Right atrium auricular region (tissue), 2 donors: ENCODE results near the gene NEURL3. TPM values are rescaled to one million over a fixed set of nuclear protein-coding genes. Genes with fewer than 3 reads are reported as not detected.
"Not testable (repeated sequence)": the region's sequence is repeated elsewhere in the genome, so short reads cannot be mapped to it uniquely, and the experiment has no call there.

Source experiments
- DNase-seq: peaks from one replicate; pipeline ENCODE4 v3.0.0-alpha.2; 2019; ENCODE audit warnings: low spot score
- H3K27ac ChIP-seq, 2 donors: fragments of 200-600 bp; sonication (generic); 1 replicate in 1 of 2; 2 replicates in 1 of 2; pipeline ENCODE4 v1.5.1; 2016 to 2019
- H3K27me3 ChIP-seq, 2 donors: fragments of 200-600 bp; sonication (generic); one replicate each; pipeline versions ENCODE4 v1.5.1 to v1.6.0; 2017 to 2019
- H3K36me3 ChIP-seq: fragments of 200-600 bp; sonication (generic); one replicate; pipeline ENCODE4 v1.5.1; 2016
- H3K4me1 ChIP-seq, 2 donors: fragments of 200-600 bp; sonication (generic); one replicate each; pipeline versions ENCODE4 v1.5.1 to v1.6.0; 2017 to 2019
- H3K4me3 ChIP-seq, 2 donors: fragments of 200-600 bp; sonication (generic); 1 replicate in 1 of 2; 2 replicates in 1 of 2; pipeline ENCODE4 v1.5.1; 2017 to 2019; ENCODE audit warnings: mild to moderate bottlenecking in 1 of 2, moderate library complexity in 1 of 2
- H3K9me3 ChIP-seq, 2 donors: fragments of 200-600 bp; sonication (generic); one replicate each; pipeline ENCODE4 v1.5.1; 2019
- total RNA-seq, 2 donors: library from RNA; depleted of rRNA; stranded (reverse); fragments of >200 nt; gene quantifications; one replicate each; pipeline ENCODE4 v1.1.0, GENCODE V29; 2016
- TF ChIP-seq, protein P1 (sequence below), 2 donors: fragments of 200-600 bp; sonication (generic); IDR thresholded peaks; one replicate each; pipeline ENCODE4 v1.5.1; 2019; ENCODE audit warnings: antibody characterized with exemption in 2 of 2

Gene NEURL3
- total RNA-seq, 2 donors from 2014 or later: not detected

GRCh38 chr2:96468904-96469303 is 36.3 kb downstream of the NEURL3 start:
- Histone ChIP-seq H3K36me3 (no peaks in the 10 kb centered on the region), H3K4me1 (peaks cover 0 to 7% of the 10 kb centered on the region in 2 donors), H3K27me3 (no peaks in the 10 kb centered on the region), H3K27ac (no peak overlapping the region), H3K9me3 (no peaks in the 10 kb centered on the region), H3K4me3 (no peak overlapping the region)
- TF ChIP-seq, protein P1, sequence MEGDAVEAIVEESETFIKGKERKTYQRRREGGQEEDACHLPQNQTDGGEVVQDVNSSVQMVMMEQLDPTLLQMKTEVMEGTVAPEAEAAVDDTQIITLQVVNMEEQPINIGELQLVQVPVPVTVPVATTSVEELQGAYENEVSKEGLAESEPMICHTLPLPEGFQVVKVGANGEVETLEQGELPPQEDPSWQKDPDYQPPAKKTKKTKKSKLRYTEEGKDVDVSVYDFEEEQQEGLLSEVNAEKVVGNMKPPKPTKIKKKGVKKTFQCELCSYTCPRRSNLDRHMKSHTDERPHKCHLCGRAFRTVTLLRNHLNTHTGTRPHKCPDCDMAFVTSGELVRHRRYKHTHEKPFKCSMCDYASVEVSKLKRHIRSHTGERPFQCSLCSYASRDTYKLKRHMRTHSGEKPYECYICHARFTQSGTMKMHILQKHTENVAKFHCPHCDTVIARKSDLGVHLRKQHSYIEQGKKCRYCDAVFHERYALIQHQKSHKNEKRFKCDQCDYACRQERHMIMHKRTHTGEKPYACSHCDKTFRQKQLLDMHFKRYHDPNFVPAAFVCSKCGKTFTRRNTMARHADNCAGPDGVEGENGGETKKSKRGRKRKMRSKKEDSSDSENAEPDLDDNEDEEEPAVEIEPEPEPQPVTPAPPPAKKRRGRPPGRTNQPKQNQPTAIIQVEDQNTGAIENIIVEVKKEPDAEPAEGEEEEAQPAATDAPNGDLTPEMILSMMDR (IDR thresholded peaks at IDR 0.05): no peak
- no peak for DNase-seq

DNA sequence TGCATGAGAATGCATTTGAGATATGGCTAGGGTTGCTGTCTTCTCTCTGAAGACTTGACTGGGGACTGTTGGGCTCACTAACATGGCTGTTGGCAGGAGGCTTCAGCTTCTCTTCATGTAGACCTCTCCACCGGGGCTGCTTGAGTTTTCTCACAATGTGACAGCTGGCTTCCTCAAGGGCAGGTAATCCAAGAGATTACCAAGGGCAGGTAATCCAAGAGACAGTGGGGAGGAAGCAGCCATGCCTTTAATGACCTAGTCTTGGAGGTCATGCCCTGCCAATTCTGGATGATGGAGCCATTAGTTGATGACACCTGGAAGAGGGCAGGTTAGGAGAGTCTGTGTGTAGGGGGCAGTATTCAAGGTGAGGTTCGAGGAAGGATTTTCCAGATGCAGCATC is 40.5 kb downstream of the NEURL3 start:
- no peaks in the 10 kb centered on the region for H3K27me3 ChIP-seq
- H3K27ac ChIP-seq: no peak overlapping the region
- DNase-seq: no peak
- TF ChIP-seq, protein P1 (IDR thresholded peaks at IDR 0.05): no peak
- H3K9me3 ChIP-seq: peaks cover 0 to 4% of the 10 kb centered on the region in 2 donors
- H3K36me3 ChIP-seq: no peaks in the 10 kb centered on the region
- no peak overlapping the region for H3K4me3 ChIP-seq
- H3K4me1 ChIP-seq: no peaks in the 10 kb centered on the region

DNA sequence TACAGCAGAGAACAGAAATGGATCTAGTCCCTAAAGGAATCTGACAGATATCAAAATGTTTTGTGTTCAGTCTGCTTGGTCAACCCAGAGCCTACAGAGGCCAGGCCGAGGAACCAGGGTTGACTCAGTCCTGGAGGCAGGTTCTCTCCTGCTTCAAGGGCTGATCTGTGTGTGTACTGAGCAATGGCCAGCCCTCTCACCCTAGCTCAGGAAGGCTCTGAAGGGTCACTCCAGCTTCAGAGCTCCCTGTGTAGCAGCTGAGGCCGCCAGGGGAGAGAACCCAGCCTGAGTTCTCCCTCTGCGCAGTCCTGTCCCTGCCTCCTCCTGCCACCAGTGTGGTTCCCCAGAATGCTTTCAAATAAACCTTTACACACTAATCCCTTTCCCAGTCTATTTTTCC is 41.1 kb downstream of the NEURL3 start:
- no peaks in the 10 kb centered on the region for H3K27me3 ChIP-seq
- TF ChIP-seq, protein P1 (IDR thresholded peaks at IDR 0.05): no peak
- H3K4me3 ChIP-seq: no peak overlapping the region
- no peak for DNase-seq
- no peaks in the 10 kb centered on the region for H3K36me3 ChIP-seq
- no peak overlapping the region for H3K27ac ChIP-seq
- peaks cover 0 to 8% of the 10 kb centered on the region in 2 donors for H3K9me3 ChIP-seq
- no peaks in the 10 kb centered on the region for H3K4me1 ChIP-seq

DNA sequence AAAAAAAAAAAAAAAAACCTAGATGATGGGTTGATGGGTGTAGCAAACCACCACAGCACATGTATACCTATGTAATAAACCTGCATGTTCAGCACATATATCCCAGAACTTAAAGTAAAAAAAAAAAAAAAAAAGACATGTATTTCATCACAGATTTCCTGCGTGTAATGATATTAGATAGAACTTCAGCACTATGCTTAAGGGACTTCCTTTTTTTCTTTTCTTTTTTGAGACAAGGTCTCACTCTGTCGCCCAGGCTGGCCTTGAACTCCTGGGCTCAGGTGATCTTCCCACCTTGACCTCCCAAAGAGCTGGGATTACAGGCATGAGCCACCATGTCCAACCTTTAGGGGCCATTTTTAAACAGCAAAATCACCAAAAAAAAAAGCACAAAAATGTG is 42.0 kb downstream of the NEURL3 start:
- no peaks in the 10 kb centered on the region for H3K36me3 ChIP-seq
- no peak overlapping the region for H3K27ac ChIP-seq
- no peak for DNase-seq
- no peaks in the 10 kb centered on the region for H3K27me3 ChIP-seq
- no peak overlapping the region for H3K4me3 ChIP-seq
- TF ChIP-seq, protein P1 (IDR thresholded peaks at IDR 0.05): no peak
- no peaks in the 10 kb centered on the region for H3K4me1 ChIP-seq
- H3K9me3 ChIP-seq: peaks cover 0 to 8% of the 10 kb centered on the region in 2 donors

GRCh38 chr2:96461616-96462015 is 43.5 kb downstream of the NEURL3 start:
- H3K27me3 ChIP-seq, H3K4me3 ChIP-seq, H3K4me1 ChIP-seq, H3K9me3 ChIP-seq, H3K36me3 ChIP-seq, H3K27ac ChIP-seq, DNase-seq: not testable (repeated sequence)

DNA sequence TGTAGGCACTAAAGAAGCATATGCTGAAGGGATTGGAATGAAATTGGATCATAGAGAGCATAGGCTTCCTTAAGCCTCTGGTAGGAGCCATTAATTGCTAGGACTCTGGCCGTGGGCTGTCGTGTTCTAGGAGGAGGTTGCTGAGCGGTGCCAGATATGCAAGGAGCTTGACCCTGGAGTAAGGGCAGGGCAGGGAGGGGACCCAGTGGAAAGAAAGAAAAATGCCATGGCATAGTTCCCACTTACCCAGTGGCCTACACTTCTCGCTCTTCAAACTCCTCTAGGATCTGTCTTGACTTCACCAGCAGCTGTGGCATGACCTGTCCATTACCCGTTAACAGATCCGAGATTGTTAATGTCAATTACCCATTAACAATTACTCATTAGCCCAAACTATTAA is 53.1 kb downstream of the NEURL3 start:
- TF ChIP-seq, protein P1 (IDR thresholded peaks at IDR 0.05): no peak
- no peaks in the 10 kb centered on the region for H3K9me3 ChIP-seq
- H3K4me1 ChIP-seq: no peaks in the 10 kb centered on the region
- no peaks in the 10 kb centered on the region for H3K27me3 ChIP-seq
- H3K27ac ChIP-seq: no peak overlapping the region
- DNase-seq: no peak
- no peaks in the 10 kb centered on the region for H3K36me3 ChIP-seq
- H3K4me3 ChIP-seq: no peak overlapping the region
